Measurements from ENCODE around the gene KLF16. TPM values are rescaled to one million over a fixed set of nuclear protein-coding genes. Genes with fewer than 3 reads are reported as not detected.

KLF16 gene
- total RNA-seq, 4 donors from 2014 or later: 9.0 to 16.2 (median 13.5) TPM

GRCh38 chr19:1847684-1848398 is 15.5 kb downstream of the KLF16 start:
- peak overlapping the region; percentile 91 for H3K4me3 ChIP-seq (ENCODE audit: low read depth, poor library complexity, severe bottlenecking)
- 0% methylated on average over 29 to 39 of the region's 72 CpGs for WGBS, 2 donors
- DNase-seq (ENCODE audit: low spot score in 2 of 2): no peak
- intact Hi-C loops (cut with DNase I; ENCODE audit: low total_unique reads): no loop called here
- TF ChIP-seq, protein P1, sequence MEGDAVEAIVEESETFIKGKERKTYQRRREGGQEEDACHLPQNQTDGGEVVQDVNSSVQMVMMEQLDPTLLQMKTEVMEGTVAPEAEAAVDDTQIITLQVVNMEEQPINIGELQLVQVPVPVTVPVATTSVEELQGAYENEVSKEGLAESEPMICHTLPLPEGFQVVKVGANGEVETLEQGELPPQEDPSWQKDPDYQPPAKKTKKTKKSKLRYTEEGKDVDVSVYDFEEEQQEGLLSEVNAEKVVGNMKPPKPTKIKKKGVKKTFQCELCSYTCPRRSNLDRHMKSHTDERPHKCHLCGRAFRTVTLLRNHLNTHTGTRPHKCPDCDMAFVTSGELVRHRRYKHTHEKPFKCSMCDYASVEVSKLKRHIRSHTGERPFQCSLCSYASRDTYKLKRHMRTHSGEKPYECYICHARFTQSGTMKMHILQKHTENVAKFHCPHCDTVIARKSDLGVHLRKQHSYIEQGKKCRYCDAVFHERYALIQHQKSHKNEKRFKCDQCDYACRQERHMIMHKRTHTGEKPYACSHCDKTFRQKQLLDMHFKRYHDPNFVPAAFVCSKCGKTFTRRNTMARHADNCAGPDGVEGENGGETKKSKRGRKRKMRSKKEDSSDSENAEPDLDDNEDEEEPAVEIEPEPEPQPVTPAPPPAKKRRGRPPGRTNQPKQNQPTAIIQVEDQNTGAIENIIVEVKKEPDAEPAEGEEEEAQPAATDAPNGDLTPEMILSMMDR (IDR thresholded peaks at IDR 0.05): no peak
- TF ChIP-seq POLR2A (IDR thresholded peaks at IDR 0.05): no peak

DNA sequence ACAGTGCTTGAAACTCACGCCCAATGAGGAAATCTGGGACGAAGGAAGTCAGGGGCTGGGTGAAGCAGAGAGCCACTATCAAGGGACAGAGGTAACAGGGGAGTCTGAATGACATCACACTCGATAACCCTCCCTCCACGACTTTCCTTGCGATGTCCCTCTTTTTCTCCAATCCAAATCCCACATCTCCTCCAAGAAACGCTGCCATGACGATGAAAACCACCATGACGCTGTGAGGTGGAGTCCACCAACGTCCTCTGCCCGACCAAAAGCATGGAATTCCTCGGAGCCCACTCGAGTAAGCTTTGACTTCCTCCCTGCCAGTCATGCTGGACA is 16.1 kb downstream of the KLF16 start:
- WGBS, 2 donors: 4 to 5% methylated on average over 12 of the region's 12 CpGs

GRCh38 chr19:1846517-1847204 is 16.7 kb downstream of the KLF16 start:
- intact Hi-C loops (cut with DNase I; ENCODE audit: low total_unique reads): no loop called here
- TF ChIP-seq POLR2A (IDR thresholded peaks at IDR 0.05): no peak
- TF ChIP-seq, protein P1 (IDR thresholded peaks at IDR 0.05): no peak
- 67 to 75% methylated on average over 27 to 29 of the region's 29 CpGs for WGBS, 2 donors
- DNase-seq (ENCODE audit: low spot score in 2 of 2): no peak
- no peak overlapping the region for H3K4me3 ChIP-seq (ENCODE audit: low read depth, poor library complexity, severe bottlenecking)

More for the DNA sequence above, 16.1 kb downstream of the KLF16 start:
- intact Hi-C loops (cut with DNase I; ENCODE audit: low total_unique reads): no loop called here
- peak overlapping the region; percentile 91 for H3K4me3 ChIP-seq (ENCODE audit: low read depth, poor library complexity, severe bottlenecking)
- DNase-seq (ENCODE audit: low spot score in 2 of 2): no peak
- TF ChIP-seq, protein P1 (IDR thresholded peaks at IDR 0.05): no peak
- TF ChIP-seq POLR2A (IDR thresholded peaks at IDR 0.05): no peak

GRCh38 chr19:1845642-1846041 is 17.7 kb downstream of the KLF16 start:
- H3K4me3 ChIP-seq (ENCODE audit: low read depth, poor library complexity, severe bottlenecking): no peak overlapping the region
- no peak for TF ChIP-seq POLR2A (IDR thresholded peaks at IDR 0.05)
- TF ChIP-seq, protein P1 (IDR thresholded peaks at IDR 0.05): no peak
- WGBS, 2 donors: 83 to 85% methylated on average over 11 of the region's 11 CpGs
- DNase-seq (ENCODE audit: low spot score in 2 of 2): no peak
- intact Hi-C loops (cut with DNase I; ENCODE audit: low total_unique reads): no loop called here

DNA sequence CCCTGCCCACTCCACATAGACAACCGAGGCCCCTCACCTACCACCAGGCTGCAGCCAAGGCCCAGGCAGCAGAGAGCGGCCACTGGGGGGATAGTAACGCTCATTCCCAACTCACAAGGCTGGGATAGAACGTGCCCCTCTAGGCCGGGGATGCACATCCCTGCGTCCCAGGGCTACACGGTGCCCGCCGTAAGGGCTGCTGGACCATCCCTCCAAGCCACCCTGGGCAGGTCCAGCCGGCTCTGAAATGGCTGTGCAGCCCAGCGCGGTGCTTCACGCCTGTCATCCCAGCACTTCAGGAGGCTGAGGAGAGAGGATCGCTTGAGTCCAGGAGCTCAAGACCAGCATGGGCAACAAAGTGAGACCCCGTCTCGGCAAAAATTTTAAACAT is 18.3 kb downstream of the KLF16 start:
- H3K4me3 ChIP-seq (ENCODE audit: low read depth, poor library complexity, severe bottlenecking): no peak overlapping the region
- intact Hi-C loops (cut with DNase I; ENCODE audit: low total_unique reads): no loop called here
- no peak for TF ChIP-seq POLR2A (IDR thresholded peaks at IDR 0.05)
- TF ChIP-seq, protein P1 (IDR thresholded peaks at IDR 0.05): no peak
- 81 to 83% methylated on average over 15 of the region's 16 CpGs for WGBS, 2 donors
- no peak for DNase-seq (ENCODE audit: low spot score in 2 of 2)
